Muscle of arm (tissue), 12 donors: ENCODE measurements around the gene GCH1. TPM values are rescaled to one million over a fixed set of nuclear protein-coding genes. Genes with fewer than 3 reads are reported as not detected.

ENCODE experiments used
- DNase-seq: peaks from one replicate; pipeline ENCODE4 v3.0.0-alpha.2; 2013
- polyA plus RNA-seq, 12 donors: library from polyadenylated mRNA; unstranded; fragments of 120-200 nt; gene quantifications; one replicate each; pipeline ENCODE4 v1.2.1, GENCODE V29; 2013; ENCODE audit not compliant: insufficient read length in 12 of 12

The GCH1 gene
- polyA plus RNA-seq, 12 donors: 3.9 to 7.2 (median 4.2) TPM; not detected in 1

DNA sequence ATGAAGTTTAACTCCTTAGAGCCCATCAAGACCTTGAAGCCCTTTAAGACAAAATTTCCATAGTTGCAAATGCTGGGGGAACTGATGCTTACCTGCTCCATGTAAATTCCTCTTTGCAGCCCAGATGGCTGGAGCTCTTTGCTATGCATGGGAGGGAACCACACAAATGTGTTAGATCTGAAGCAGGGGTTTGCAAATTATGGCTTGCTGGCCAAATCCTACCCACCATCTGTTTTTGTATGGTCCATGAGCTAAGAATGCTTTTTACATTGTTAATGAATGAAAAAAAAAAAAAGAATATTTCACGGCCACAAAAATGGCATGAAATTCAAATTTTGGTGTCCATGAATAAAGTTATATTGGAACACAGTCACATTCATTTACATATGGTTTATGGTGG, 74.6 kb downstream of the GCH1 start:
- no peak for DNase-seq

DNA sequence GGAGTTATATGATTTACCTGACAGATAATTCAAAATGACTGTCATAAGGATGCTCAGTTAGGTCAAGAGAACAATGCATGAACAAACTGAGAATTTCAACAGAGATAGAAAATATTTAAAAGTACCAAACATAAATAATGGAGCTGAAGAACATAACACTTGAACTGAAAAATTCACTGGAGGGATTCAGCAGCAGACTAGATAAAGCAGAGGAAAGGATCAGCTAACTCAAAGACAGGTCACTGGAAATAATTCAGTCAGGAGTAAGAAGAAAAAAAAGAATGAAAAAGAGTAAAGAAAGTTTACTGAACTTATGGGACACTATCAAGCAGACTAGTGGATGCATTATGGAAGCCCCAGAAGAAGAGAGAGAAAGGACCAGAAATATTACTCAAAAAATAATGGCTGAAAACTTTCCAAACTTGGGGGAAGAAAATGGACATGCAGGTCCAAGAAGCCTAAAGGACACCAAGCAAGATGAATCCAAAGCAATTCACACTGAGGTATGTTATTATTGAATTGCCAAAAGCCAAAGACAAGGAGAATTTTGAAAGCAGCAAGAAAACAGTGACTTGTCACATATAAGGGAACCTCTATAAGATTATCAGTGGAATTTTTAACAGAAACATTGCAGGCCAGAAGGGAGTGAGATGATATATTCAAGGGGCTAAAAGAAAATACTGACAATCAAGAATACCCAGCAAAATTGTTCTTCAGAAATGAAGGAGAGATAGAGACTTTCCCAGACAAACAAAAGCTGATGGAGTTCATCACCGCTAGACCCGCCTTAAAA, 78.7 kb downstream of the GCH1 start:
- no peak for DNase-seq

DNA sequence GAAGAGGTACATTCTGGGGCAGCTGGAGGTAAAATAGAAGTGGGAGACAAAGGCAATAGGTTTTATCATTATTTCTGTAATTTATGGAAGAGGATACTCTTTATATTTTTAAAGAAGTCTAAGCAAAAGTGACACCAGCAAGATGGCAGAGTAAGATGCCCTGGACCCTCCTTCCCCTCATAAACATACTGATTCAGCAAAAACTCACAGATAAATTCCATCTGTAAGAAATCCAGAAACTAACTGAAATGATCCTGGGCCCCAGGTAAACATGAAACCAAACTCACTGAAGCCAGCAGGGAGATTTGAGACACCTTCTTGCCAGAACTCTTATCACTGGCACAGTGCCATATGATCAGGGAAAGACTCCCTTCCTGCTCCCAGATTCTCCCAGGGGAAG, 79.9 kb downstream of the GCH1 start:
- DNase-seq: no peak

DNA sequence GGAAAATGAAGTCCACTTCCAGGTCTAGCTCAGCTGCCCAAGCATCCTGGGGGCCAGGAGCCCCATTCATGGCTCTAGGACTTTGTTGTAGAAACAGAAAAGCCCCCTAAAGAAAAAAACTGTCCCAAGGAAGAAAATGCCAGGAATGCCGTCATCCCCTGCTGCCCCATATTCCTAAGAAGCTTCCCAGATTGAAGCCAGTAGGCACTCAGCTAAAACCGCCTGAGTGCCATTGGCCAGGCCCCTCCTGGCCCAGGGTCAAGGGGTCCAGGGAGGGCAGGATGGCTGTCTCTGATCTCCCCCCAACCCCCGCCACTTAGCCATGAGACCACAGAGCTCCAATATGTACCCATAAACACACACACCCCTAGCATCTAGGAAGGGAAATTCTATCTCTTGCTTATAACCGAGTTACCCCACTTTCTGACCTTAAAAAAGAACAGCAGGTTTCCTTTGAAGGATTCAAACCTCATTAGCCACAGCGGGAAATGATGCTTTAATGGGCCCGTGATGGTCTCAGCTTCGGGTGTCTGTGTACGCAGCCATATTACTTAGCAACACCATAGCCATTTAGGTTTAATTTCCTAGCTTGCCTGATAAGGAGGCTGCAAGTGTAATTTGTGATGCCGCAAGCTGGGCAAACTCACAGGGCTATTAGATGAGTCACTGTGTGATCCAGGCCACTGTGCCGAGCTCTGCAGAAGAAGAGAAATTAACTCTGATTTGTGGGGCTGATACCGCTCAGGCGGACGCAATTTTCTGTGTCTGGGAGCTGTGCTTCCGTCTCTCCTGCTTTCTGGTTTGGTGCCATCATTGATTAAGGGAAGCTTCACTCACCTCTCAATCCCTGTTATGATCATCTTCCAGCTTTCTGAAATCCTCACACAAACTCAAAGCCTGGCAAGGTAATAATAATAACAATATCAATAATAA, 84.2 kb downstream of the GCH1 start:
- DNase-seq: no peak

DNA sequence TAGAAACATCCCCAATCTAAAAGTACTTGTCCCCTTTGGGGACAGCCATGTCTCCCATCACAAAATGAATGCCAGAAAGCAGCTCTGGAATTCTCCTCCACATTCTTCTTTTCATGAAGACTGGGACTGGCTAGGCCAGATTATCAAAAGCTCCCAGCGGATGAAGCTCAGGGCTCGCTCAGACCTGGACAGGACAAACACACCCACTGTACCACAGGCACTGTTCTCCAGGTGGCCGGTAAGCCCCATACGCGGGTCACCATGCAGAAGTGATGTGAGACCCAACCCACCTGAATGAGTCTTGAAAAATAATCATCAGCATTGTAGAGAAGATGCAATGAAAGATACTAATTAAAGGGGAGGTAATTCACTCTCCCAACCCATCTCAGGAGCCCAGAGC, 85.1 kb downstream of the GCH1 start:
- DNase-seq: no peak

DNA sequence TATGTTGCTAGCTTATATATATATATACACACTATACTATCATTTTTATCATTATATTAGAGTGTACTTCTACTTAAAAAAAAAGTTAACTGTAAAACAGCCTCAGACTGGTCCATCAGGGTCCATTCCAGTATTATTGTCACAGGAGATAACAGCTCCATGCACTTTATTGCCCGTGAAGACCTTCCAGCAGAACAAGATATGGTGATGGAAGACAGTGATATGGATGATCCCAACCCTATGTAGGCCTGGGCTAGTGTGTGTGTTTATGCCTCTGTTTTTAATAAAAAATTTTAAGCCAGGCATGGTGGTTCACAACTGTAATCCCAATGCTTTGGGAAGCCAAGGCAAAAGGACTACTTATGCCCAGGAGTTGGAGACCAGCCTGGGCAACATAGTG, 86.2 kb downstream of the GCH1 start:
- no peak for DNase-seq

DNA sequence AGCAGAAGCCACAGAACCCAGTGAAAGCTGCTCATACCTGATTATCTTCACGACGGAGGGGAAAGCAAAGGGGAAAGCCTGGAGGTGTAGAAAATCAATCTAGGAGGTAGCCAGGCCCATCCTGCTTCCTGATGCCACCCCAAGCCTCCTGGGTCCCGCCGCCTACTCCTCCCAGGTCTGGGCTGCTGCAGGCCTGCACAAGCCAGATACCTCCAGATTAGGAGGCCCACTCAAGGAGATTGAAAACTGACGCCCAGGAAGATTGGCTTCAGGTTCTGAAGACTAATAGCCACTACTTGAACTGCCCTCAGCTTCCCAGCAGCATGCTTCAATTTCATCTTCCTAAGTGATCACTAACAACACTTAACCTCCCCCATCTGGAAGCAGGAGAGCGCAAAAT, 87.1 kb downstream of the GCH1 start:
- no peak for DNase-seq

DNA sequence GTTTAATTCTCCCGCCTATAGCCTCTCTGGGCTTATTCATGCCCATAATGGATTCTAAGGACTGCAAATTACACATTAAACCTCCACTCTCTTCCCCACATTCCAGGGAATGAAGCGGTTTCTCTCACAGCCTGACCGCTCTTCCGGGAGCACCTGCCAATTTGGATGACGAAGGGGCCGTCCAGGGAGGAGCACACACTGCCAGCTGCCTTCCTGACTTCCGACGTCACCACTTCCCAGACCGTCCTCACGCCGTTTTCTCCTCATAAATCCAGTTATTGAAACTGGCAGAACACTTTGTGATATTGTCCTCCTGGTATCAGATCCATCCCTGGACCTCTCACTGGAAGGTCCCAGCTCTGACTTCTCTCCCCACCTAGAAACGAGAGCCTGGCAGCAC, 87.6 kb downstream of the GCH1 start:
- DNase-seq: peak; percentile 21

GRCh38 chr14:54814076-54814475, 88.5 kb downstream of the GCH1 start:
- DNase-seq: no peak

GRCh38 chr14:54813081-54813480, 89.5 kb downstream of the GCH1 start:
- no peak for DNase-seq

DNA sequence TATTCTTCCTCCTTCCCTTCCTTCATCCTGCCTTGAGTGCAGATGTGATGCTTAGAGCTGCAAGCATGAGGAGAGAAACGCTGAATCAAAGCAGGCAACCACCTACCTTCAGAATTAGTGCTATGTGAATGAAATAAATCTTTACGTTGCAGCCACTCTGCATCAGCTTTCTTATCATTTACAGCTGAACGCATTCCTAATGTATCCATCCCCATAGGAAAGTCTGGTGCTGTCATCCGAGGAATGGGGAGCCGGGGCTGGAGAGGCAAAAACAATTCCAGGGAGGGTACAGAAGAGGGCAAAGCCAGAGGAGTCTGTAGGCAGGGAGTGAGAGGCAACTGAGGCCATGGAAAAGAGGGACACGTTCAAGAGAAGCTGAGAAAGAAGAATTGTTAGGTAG, 90.0 kb downstream of the GCH1 start:
- DNase-seq: no peak

GRCh38 chr14:54809767-54810166, 92.9 kb downstream of the GCH1 start:
- DNase-seq: no peak

- DNase-seq: no peak
Measured at GRCh38 chr14:54808326-54809161, 94.1 kb downstream of the GCH1 start.

- no peak for DNase-seq
Measured at GRCh38 chr14:54807881-54808280, 94.7 kb downstream of the GCH1 start.

DNA sequence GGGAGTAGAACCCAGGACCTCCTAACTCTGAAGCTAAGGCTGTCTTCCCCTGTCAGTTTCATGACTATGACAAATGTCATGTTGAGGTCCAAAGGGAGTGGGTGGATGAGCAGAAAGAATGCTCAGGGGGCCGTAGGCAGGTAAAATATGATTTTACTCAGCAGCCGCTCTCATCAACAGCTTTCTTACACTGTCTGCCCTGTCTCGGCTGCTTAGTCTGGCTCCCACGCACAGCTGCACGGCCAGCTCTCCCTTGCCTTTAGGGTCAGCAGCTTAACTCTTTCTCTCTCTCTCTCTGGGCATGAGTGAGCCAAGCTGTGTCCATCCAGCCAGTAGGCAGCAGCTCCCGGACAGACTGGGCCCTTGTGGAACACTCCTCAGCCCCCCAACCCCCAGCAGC, 95.2 kb downstream of the GCH1 start:
- no peak for DNase-seq

GRCh38 chr14:54806616-54807015, 96.0 kb downstream of the GCH1 start:
- no peak for DNase-seq

GRCh38 chr14:54805445-54806322, 96.9 kb downstream of the GCH1 start:
- DNase-seq: peak; percentile 89

- no peak for DNase-seq
Measured at GRCh38 chr14:54805070-54805444, 97.6 kb downstream of the GCH1 start.

GRCh38 chr14:54804538-54805041, 98.0 kb downstream of the GCH1 start:
- DNase-seq: no peak

DNA sequence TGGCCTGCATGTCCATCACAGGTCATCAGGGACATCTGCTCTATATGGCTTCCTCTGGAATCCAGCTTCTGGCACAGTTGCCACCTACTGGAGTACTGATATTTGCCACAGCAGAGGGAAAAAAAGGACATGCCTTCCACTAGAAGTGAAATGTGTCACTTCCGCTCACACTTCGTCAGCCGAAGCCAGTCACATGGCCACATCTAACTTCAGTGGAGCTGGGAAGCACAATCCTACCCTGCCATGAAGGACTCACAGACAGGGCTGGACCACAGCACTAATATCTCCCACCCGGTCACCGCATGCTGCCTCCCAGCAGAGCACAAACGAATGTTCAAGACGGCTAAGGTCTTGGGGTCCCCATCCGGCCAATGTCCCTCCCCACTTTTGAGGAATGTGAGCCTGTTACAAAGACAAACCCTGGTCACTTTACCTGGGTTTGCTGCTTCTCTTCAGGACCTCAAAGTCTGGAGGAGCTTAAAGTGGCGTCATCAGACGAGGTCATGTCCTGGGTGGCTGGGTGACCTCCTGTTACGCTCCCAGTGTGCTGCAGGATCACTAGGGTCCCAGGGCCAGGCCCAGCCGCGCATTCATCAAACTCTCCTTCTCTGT, 98.6 kb downstream of the GCH1 start:
- no peak for DNase-seq
